Globus pallidus (tissue), 1 donor: ENCODE measurements around the gene HFE.
"Not testable (repeated sequence)": the region's sequence is repeated elsewhere in the genome, so short reads cannot be mapped to it uniquely, and the experiment has no call there.

Experiments
- DNase-seq: peaks from one replicate; pipeline ENCODE4 v3.0.0-alpha.2; 2015; ENCODE audit warnings: low spot score

The HFE gene

DNA sequence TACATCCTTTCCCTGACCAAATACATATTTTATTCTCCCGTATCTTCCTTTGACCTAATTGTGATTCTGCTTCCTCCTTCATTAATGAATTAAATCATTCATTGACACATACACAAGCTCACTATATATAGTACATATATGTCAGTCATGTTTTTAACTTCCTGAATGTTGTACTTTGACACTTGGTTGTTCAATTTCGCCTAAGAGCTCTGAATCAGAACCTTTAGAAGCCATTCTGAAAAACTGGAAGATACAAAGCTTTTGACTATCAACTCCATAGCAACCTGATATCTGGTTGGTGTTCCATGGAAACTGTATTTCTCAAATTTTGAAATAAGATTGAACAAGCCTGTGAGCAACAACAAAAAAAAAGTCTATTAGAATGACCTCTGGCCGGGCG, 27.3 kb upstream of the HFE start:
- DNase-seq = no peak

DNA sequence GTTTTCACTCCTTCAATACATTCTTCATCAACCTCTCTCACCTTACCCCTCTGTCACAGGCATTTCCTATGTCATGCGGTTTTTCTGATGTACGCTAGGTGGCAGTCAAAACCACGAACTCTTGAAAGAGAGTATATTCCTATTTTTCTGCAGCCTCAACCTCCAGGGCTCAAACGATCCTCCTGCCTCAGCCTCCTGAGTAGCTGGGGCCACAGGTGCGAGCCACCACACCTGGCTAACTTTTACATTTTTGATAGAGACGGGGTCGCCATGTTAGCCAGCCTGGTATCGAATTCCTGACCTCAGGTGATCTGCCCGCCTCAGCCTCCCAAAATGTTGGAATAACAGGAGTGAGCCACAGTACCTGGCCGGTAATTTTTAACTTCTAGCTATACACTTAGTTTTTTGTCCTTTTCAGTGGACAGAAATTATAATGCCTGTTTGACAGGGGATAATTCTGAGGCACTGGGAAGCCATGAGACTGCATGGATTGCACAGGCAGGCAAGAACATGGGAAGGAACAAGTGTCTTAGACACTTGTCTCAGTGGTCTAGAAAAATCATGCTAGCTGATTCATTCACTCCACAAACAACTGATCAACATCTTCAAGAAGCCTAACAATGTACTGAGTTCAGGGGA, 22.5 kb upstream of the HFE start:
- no peak for DNase-seq

DNA sequence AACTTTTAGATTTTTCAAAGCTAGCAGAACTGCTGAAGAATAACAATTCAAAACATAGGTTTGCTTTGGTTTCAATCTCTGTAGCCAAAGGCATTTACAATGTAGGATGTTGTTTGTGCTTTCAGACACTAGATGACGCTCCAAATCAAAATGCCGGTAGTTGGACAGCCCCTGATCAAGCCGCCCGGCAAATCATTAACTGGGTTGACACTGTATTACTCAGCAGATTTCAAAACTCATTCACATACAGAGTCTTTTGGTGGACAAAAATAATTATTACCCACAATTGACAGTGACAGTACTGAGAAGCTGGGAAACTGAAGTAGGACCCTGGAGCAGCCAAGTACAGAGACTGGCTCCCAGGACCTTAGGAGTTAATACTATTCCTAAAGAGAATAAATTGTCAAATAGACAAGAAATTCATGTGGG, 21.3 kb upstream of the HFE start:
- DNase-seq = peak; percentile 77

DNA sequence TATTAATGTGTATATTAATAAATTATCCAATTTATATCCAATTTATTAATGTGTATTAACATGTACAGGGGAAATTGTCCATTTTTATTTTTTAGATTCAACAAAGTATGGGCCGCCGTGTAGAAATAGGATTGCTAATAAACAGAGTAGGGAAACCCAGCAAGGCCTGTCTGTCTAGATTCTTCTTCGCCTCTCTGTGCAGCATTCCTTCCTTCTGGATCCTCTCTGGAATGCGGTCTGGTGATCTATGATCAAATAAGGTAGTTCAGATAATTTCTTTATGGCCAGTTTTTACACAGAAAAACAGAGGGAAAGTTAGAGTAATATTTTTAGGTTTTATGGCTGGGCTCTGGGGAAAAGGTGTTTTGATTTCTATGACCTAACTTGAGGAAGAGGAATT, 19.9 kb upstream of the HFE start:
- DNase-seq = no peak

DNA sequence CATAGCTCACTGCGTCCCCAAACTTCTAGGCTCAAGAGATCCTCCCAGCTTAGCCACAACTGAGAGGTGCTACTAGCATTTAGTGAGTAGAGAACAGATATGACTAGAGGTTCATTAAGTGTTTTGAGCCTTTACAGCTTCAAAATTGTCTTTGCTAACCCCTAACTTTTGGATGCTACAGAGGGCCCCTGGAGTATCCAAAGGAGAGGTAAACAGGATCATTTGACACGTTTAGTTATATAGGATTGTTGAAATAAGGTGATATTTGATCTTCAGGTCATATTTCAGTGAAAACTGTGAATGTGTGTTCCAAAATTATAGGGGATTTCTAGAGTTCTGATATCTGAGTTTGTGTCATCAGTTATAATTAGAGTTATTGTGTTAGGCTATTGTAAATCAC, 19.2 kb upstream of the HFE start:
- DNase-seq = no peak

DNA sequence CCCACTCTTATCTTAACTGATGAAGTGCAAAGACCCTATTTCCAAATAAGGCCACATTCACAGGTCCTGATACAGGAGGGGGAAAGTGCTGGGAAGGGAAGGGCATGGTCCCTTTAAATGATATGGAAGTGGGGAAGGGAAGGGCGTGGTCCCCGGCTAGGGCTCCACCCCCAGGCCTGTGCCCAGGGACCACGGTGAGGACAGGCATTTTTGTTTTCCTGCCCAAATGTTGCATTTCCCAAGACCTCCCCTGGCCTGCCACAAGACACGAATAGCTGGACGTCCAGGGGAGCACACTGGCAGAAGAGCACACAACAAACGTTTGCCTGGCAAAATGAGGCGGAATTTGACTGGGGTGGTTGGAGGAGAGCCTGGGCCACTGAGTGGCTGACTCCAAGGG, 16.1 kb upstream of the HFE start:
- DNase-seq = no peak

DNA sequence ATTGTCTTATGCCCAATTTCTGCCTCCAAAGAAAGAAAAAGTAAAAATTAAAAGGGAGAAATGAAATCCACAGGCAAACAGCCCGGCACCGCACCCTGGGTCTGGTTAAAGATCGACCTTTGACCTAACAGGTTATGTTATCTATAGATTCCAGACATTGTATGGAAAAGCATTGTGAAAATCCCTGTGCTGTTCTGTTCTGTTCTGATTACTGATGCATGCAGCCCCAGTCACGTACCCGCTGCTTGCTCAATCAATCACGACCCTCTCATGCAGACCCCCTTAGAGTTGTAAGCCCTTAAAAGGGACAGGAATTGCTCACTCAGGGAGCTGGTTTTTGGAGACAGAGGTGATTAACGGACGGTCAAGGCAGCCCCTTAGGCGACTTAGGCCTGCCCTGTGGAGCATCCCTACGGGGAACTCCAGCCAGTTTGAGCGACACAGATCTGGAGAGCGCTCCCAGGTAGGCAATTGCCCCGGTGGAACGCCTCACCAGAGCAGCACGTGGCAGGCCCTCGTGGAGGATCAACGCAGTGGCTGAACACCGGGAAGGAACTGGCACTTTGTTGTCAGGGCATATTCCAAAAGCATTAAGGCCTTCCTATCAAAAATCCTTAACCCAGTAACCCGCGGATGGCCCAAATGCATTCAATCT, 12.0 kb upstream of the HFE start:
- DNase-seq = no peak

DNA sequence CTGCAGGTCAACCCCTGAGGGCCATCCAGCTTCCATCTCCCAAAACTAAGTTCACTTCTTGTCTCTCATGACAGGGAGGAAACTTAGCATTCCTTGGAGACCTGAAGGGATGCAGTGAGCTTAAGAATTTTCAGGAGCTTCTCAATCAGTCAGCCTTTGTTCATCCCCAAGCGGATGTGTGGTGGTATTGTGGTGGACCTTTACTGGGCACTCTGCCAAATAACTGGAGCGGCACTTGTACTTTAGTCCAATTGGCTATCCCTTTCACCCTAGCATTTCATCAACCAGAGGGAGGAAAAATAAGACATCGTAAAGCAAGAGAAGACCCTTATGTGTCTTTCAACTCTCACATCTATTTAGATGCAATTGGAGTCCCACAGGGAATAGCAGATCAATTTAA, 9.2 kb upstream of the HFE start:
- not testable (repeated sequence) for DNase-seq

DNA sequence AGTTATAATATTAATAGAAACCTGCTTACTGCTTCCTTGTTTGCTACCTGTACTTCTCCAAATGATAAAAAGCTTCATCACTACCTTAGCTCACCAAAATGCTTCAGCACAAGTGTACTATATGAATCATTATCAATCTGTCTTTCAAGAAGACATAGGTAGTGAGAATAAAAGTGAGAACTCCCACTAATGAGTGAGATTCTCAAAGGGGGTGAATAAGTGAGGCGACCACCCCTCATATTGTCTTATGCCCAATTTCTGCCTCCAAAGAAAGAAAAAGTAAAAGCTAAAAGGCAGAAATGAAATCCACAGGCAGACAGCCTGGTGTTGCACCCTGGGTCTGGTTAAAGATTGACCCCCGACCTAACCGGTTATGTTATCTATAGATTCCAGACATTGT, 6.1 kb upstream of the HFE start:
- DNase-seq = not testable (repeated sequence)

DNA sequence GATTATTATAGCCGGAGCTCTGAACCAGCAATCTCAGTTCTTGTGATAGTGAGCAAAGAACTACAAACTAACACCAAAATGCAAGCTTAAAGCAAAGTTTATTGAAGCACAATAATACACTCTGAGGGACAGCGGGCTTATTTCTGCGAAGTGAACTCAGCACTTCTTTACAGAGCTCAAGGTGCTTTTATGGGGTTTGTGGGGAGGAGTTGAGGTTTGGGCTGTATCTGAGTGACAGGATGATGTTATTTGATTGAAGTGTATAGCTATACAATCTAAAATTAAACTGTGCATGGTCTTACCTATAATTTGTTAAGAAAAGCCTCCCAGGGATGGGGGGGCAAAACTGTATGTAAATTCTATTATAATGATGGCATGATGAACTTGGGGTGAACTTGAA, 1.0 kb upstream of the HFE start:
- DNase-seq = no peak

DNA sequence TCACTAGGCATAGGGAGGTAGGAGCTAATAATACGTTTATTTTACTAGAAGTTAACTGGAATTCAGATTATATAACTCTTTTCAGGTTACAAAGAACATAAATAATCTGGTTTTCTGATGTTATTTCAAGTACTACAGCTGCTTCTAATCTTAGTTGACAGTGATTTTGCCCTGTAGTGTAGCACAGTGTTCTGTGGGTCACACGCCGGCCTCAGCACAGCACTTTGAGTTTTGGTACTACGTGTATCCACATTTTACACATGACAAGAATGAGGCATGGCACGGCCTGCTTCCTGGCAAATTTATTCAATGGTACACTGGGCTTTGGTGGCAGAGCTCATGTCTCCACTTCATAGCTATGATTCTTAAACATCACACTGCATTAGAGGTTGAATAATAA, 1.1 kb downstream of the HFE start:
- DNase-seq = no peak

DNA sequence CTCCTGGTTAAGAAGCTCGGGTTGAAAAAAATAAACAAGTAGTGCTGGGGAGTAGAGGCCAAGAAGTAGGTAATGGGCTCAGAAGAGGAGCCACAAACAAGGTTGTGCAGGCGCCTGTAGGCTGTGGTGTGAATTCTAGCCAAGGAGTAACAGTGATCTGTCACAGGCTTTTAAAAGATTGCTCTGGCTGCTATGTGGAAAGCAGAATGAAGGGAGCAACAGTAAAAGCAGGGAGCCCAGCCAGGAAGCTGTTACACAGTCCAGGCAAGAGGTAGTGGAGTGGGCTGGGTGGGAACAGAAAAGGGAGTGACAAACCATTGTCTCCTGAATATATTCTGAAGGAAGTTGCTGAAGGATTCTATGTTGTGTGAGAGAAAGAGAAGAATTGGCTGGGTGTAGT, 2.0 kb downstream of the HFE start:
- no peak for DNase-seq

DNA sequence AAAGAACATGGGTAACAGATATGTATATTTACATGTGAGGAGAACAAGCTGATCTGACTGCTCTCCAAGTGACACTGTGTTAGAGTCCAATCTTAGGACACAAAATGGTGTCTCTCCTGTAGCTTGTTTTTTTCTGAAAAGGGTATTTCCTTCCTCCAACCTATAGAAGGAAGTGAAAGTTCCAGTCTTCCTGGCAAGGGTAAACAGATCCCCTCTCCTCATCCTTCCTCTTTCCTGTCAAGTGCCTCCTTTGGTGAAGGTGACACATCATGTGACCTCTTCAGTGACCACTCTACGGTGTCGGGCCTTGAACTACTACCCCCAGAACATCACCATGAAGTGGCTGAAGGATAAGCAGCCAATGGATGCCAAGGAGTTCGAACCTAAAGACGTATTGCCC, 5.2 kb downstream of the HFE start:
- DNase-seq = no peak

DNA sequence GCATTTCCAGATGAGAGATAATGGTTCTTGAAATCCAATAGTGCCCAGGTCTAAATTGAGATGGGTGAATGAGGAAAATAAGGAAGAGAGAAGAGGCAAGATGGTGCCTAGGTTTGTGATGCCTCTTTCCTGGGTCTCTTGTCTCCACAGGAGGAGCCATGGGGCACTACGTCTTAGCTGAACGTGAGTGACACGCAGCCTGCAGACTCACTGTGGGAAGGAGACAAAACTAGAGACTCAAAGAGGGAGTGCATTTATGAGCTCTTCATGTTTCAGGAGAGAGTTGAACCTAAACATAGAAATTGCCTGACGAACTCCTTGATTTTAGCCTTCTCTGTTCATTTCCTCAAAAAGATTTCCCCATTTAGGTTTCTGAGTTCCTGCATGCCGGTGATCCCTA, 6.8 kb downstream of the HFE start:
- DNase-seq = no peak

DNA sequence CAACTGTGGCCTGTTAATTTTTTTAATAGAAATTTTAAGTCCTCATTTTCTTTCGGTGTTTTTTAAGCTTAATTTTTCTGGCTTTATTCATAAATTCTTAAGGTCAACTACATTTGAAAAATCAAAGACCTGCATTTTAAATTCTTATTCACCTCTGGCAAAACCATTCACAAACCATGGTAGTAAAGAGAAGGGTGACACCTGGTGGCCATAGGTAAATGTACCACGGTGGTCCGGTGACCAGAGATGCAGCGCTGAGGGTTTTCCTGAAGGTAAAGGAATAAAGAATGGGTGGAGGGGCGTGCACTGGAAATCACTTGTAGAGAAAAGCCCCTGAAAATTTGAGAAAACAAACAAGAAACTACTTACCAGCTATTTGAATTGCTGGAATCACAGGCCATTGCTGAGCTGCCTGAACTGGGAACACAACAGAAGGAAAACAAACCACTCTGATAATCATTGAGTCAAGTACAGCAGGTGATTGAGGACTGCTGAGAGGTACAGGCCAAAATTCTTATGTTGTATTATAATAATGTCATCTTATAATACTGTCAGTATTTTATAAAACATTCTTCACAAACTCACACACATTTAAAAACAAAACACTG, 10.1 kb downstream of the HFE start:
- peak; percentile 52 for DNase-seq

DNA sequence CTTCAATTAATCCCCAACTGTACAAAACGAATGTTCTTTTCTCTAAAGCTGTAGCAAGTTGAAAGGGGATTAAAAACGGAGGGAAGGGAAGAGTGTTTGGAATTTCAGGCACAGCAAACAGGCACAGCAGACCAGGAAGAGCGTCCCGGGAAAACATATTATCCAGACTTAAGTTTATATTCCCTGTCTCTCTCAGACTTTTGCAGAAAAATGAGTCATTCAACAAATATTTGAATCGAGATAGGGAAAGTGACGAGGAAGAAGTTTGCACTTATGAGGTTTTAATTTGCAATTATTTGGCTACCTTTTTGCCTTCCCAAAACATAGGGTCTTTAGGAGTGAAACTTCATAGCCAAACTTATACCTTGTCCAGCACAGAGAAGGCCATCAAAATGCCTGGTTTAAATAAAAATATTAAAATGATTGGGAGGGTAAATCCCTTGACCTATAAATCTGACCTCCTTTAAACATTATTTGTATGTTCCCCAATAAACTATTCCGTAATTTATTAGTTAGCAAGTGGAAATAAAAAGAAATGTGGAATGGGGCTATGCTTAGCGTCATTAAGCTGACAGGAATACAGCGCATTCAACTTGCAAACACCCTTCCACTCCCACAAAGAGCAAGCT, 16.0 kb downstream of the HFE start:
- no peak for DNase-seq

DNA sequence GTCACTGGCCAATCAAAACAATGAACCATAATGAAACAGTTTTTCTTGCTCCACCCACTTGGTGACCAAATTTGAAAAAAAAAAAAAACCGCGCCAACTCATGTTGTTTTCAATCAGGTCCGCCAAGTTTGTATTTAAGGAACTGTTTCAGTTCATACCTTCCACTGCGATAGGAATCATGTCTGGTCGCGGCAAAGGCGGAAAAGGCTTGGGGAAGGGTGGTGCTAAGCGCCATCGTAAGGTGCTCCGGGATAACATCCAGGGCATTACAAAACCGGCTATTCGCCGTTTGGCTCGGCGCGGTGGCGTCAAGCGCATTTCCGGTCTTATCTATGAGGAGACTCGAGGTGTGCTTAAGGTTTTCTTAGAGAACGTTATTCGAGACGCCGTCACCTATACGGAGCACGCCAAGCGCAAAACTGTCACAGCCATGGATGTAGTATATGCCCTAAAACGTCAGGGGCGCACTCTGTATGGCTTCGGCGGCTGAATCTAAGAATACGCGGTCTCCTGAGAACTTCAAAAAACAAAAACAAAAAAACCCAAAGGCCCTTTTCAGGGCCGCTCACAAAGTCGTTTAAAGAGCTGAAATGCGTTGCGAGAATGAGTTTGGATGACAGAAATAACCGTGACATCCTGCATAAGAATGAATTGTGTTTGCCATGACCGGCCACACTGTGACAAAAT, 16.7 kb downstream of the HFE start:
- peak; percentile 93 for DNase-seq

DNA sequence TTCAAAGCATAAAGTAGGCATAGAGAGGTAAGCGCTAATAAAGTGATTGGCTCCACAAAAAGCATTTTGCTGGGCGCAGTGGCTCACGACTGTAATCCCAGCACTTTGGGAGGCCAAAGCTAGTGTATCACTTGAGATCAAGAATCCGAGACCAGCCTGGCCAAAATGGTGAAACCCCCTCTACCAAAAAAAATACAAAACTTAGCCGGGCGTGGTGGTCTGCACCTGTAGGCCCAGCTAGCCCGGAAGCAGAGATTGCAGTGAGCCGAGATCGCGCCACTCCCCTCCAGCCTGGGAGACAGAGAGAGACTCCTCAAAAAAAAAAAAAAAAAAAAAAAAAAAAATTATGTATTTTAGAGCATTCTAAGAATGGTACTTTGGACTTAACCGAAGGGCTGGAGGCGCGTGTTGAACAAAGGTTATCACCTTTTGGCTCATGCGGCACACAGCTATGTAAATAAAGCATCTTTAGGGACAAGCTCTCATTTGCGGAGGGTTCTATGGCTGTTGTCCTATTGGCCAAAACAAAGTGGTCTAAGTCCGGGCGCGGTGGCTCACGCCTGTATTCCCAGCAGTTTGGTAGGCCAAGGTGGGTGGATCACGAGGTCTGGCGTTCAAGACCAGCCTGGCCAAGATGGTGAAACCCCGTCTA, 17.4 kb downstream of the HFE start:
- no peak for DNase-seq

DNA sequence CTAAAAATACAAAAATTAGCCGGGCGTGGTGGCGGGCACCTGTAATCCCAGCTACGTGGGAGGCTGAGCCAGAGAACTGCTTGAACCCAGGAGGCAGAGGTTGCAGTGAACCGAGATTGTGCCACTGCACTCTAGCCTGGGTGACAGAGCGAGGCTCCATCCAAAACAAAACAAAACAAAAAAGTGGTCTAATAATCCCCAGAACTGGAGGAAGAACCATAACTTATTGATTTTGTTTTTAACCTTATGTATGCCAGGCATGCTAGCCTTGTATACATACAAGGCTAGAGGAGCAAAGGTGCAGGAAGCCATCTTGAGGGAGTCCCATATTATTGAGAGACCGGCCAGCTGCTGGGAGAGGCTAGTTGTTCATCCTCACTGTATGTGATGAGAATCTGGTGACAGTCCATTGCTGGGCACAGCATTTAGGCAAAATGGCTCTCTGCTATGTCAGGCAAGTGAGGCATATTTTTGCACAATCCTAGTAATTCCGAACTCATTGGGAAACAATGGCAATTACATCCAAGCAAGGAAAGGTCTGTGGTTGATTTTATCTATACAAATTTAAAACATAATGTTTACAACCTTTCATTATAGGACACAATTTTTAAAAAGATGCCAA, 18.0 kb downstream of the HFE start:
- no peak for DNase-seq

DNA sequence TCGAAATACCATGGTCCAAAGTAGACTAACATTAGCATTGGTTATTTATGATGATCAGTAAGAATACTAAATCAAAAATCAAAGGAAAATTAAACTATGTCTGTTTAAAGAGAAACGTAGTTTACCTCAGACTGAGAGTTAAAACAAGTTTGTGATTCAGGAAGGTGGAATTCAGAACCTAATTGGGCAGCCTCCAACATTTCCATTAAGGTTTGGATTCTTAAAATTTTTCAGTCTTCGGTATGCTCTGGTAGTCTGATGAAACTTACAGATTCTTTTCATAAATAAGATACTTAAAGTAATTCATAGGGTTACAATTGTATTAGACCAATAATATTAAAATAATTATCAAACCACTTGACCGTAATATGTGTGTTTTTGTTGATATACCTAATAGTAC, 18.6 kb downstream of the HFE start:
- no peak for DNase-seq

DNA sequence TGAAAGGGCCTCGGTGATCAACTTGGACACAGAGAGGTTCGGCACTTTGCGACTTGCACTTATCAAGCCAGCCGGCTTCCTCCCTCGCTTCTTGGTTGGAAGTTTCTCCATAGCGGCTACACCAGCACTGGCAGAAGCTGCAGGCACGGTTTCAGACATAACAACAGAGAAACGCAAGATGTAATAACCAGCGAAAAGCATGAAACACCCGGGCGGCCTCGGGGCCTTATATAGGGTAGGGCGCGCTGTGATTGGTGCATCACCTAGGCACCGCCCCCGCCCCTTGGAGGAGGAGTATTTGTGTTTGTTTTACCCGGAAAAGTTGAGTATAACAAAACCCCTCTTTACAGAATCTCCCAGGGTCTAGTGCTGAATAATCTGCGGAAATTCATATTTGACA, 20.7 kb downstream of the HFE start:
- DNase-seq = no peak

DNA sequence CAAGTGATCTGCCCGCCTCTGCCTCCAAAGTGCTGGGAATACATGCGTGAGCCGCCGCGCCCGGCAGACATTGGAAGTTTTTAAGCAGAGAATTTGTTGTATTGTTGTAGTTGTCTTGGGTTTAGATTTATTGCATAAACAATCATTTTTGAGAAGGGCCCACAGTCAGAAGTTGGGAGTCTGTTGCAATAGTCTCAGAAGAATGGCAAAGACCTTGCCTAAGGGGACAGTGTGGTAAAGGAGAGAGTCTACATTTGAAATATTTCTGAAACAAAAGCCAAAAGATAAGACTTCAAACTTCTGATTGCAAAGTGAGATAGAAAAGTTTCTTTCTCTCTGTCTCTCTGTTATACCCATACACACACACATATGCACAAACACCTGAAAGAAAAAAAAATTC, 22.5 kb downstream of the HFE start:
- DNase-seq = no peak
